Smooth muscle cell (in vitro differentiated cells): ENCODE data around the gene AMHR2. TPM values are rescaled to one million over a fixed set of nuclear protein-coding genes. Genes with fewer than 3 reads are reported as not detected.

ENCODE experiments used
- DNase-seq: peaks from one replicate; lab custom pipeline; 2025; ENCODE audit not compliant: unreplicated experiment; lab: John Stamatoyannopoulos, UW
- H2AFZ ChIP-seq: fragments of 200-600 bp; sonication (generic); 2 replicates; pipeline ENCODE4 v1.6.0; 2016; ENCODE audit warnings: antibody characterized with exemption, low read depth, mild to moderate bottlenecking
- H3F3A ChIP-seq: fragments of 200-600 bp; sonication (generic); 2 replicates; pipeline ENCODE4 v1.6.0; 2017; ENCODE audit warnings: antibody characterized with exemption, low read depth
- H3K27ac ChIP-seq: fragments of 200-600 bp; sonication (generic); 2 replicates; pipeline ENCODE4 v1.5.1; 2016; ENCODE audit warnings: low read depth, mild to moderate bottlenecking
- H3K27me3 ChIP-seq: fragments of 200-600 bp; sonication (generic); 2 replicates; pipeline ENCODE4 v1.6.1; 2016; ENCODE audit warnings: low read depth, mild to moderate bottlenecking
- H3K36me3 ChIP-seq: fragments of 200-600 bp; sonication (generic); 2 replicates; pipeline ENCODE4 v1.5.1; 2016; ENCODE audit warnings: low read depth
- H3K4me1 ChIP-seq: fragments of 200-600 bp; sonication (generic); 2 replicates; pipeline ENCODE4 v1.5.1; 2016; ENCODE audit warnings: low read depth
- H3K4me2 ChIP-seq: fragments of 200-600 bp; sonication (generic); 2 replicates; pipeline ENCODE4 v1.6.0; 2016; ENCODE audit warnings: mild to moderate bottlenecking
- H3K4me3 ChIP-seq: fragments of 200-600 bp; sonication (generic); 2 replicates; pipeline ENCODE4 v1.5.1; 2016; ENCODE audit warnings: mild to moderate bottlenecking
- H3K79me2 ChIP-seq: fragments of 200-600 bp; sonication (generic); 2 replicates; pipeline ENCODE4 v1.6.0; 2016; ENCODE audit warnings: low read depth, mild to moderate bottlenecking
- H3K9ac ChIP-seq: fragments of 200-600 bp; sonication (generic); 2 replicates; pipeline ENCODE4 v1.6.0; 2016; ENCODE audit warnings: low read depth
- H3K9me3 ChIP-seq: fragments of 200-600 bp; sonication (generic); replicated peaks from 2 replicates; pipeline ENCODE4 v1.5.1; 2016; ENCODE audit warnings: low read depth
- H4K20me1 ChIP-seq: fragments of 200-600 bp; sonication (generic); 2 replicates; pipeline ENCODE4 v1.6.0; 2016; ENCODE audit warnings: low read depth
- WGBS: methylation state at CpG from one replicate; pipeline ENCODE4 v1.1.7; 2016; ENCODE audit warnings: low lambda C conversion rate; 5-methylcytosine and 5-hydroxymethylcytosine counted together
- polyA plus RNA-seq: library from polyadenylated mRNA; unstranded; fragments of >200 nt; fragmentation: Nextera tagmentation; extraction: Ambion mirVana; gene quantifications from 2 replicates; pipeline ENCODE4 v1.2.1, GENCODE V29; 2016
- total RNA-seq: library from RNA; depleted of rRNA; stranded (reverse); fragments of >200 nt; gene quantifications from 2 replicates; pipeline ENCODE4 v1.2.3, GENCODE V29; 2014
- TF ChIP-seq, protein P1 (sequence below): fragments of 200-600 bp; sonication (generic); IDR thresholded peaks from 2 replicates; pipeline ENCODE4 v1.5.1; 2017; ENCODE audit warnings: borderline replicate concordance, mild to moderate bottlenecking, antibody characterized with exemption; ENCODE audit not compliant: insufficient read depth, poor library complexity, severe bottlenecking

Gene AMHR2
- total and polyA plus RNA-seq, 2 experiments from 2014 or later = 0.49 TPM; not detected in 1

- WGBS = 89% methylated on average over 5 of the region's 5 CpGs
- TF ChIP-seq, protein P1, sequence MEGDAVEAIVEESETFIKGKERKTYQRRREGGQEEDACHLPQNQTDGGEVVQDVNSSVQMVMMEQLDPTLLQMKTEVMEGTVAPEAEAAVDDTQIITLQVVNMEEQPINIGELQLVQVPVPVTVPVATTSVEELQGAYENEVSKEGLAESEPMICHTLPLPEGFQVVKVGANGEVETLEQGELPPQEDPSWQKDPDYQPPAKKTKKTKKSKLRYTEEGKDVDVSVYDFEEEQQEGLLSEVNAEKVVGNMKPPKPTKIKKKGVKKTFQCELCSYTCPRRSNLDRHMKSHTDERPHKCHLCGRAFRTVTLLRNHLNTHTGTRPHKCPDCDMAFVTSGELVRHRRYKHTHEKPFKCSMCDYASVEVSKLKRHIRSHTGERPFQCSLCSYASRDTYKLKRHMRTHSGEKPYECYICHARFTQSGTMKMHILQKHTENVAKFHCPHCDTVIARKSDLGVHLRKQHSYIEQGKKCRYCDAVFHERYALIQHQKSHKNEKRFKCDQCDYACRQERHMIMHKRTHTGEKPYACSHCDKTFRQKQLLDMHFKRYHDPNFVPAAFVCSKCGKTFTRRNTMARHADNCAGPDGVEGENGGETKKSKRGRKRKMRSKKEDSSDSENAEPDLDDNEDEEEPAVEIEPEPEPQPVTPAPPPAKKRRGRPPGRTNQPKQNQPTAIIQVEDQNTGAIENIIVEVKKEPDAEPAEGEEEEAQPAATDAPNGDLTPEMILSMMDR = no peak
- Histone ChIP-seq H3K36me3 (peaks cover 82% of the 10 kb centered on the region), H3K27me3 (no peaks in the 10 kb centered on the region), H2AFZ (no peak overlapping the region), H4K20me1 (peaks cover 100% of the 10 kb centered on the region), H3K4me2 (no peak overlapping the region), H3K79me2 (peaks cover 100% of the 10 kb centered on the region), H3K4me1 (peaks cover 36% of the 10 kb centered on the region), H3K27ac (peak overlapping the region; percentile 33), H3K9ac (no peak overlapping the region), H3K9me3 (no peaks in the 10 kb centered on the region), H3F3A (peaks cover 56% of the 10 kb centered on the region), H3K4me3 (no peak overlapping the region)
- no peak for DNase-seq
Measured at GRCh38 chr12:53463802-53464560, 40.3 kb downstream of the AMHR2 start.

DNA sequence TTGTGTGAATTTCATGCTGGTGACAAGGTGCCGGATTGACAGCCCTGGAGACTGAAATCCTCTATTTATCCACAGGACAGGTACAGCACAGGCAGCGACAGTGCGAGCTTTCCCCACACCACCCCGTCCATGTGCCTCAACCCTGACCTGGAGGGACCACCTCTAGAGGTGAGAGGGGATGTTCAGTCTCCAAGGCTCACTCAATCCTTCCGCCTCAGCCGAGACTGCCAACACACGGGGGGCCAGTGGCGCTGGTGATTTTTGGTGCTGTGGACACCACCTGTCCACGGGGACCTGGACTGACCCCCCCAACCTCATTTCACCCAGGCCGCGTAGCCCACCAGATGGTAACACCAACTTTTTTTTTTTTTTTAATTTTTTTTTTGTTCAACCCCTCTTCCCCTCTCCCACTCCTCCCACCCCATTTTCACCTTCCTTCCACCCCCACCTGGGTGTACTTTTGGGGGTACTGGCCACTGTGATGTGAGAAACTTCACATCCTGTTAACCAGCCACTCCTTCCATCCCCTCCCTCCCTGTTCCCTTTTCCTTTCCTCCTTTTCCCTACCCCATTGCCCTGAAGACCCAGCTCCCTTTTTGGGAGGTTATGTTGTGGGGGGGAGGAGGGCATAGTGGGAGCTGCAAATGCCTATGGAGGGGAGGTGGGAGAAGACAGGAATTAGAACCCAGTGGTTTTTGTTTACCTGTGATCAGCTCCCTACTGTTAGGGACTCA is 41.2 kb downstream of the AMHR2 start:
- Histone ChIP-seq H3K9me3 (no peaks in the 10 kb centered on the region), H3K27ac (peak overlapping the region; percentile 13), H3K9ac (no peak overlapping the region), H3F3A (peaks cover 50% of the 10 kb centered on the region), H3K4me1 (peaks cover 32% of the 10 kb centered on the region), H2AFZ (no peak overlapping the region), H4K20me1 (peaks cover 100% of the 10 kb centered on the region), H3K79me2 (peaks cover 99% of the 10 kb centered on the region), H3K4me2 (no peak overlapping the region), H3K27me3 (no peaks in the 10 kb centered on the region), H3K4me3 (no peak overlapping the region), H3K36me3 (peaks cover 79% of the 10 kb centered on the region)
- TF ChIP-seq, protein P1 = no peak
- no peak for DNase-seq
- WGBS = 98% methylated on average over 11 of the region's 11 CpGs

- H3K27ac ChIP-seq = no peak overlapping the region
- TF ChIP-seq, protein P1 = no peak
- peaks cover 98% of the 10 kb centered on the region for H3K79me2 ChIP-seq
- WGBS = 87% methylated on average over 2 of the region's 2 CpGs
- peaks cover 75% of the 10 kb centered on the region for H3K36me3 ChIP-seq
- H3K9me3 ChIP-seq = no peaks in the 10 kb centered on the region
- peaks cover 49% of the 10 kb centered on the region for H3F3A ChIP-seq
- H4K20me1 ChIP-seq = peaks cover 100% of the 10 kb centered on the region
- H3K27me3 ChIP-seq = no peaks in the 10 kb centered on the region
- no peak for DNase-seq
- peaks cover 29% of the 10 kb centered on the region for H3K4me1 ChIP-seq
- H3K4me3 ChIP-seq = no peak overlapping the region
- no peak overlapping the region for H3K9ac ChIP-seq
- H3K4me2 ChIP-seq = no peak overlapping the region
- H2AFZ ChIP-seq = no peak overlapping the region
Measured at GRCh38 chr12:53465679-53466078, 42.0 kb downstream of the AMHR2 start.
